GM13976 (cell line): ENCODE results near the gene AP3S1.

Experiments used
- DNase-seq: peaks from one replicate; pipeline ENCODE4 v3.0.0; 2012; ENCODE audit warnings: low spot score
- in situ Hi-C: fragments of 300-500 bp; cut with MboI; formaldehyde crosslinking; loops from one replicate; pipeline ENCODE4 v1.12.0; 2022; ENCODE audit warnings: low sequenced_read_pairs, mixed read lengths, inconsistent platforms; ENCODE audit not compliant: unreplicated experiment
- TF ChIP-seq, protein P1 (sequence below): IDR thresholded peaks from 2 replicates; pipeline ENCODE4 v1.5.1; 2012; ENCODE audit warnings: borderline replicate concordance, mild to moderate bottlenecking; ENCODE audit not compliant: insufficient read depth; ENCODE audit errors: extremely low read depth, missing control alignments, control extremely low read depth

AP3S1 gene

GRCh38 chr5:115841382-115842088 lies at the start of gene AP3S1, which contains the start of gene ATG12:
AP3S1 (plus strand) TSS chr5:115841935; CDS start chr5:115842038, 103 bp downstream.
ATG12 (minus strand) TSS chr5:115841565; CDS start chr5:115841552, 13 bp downstream.
- peak; percentile 90 for DNase-seq
- in situ Hi-C loops = loop anchor here (25.0 kb wide), 2 partner anchors 221 to 529 kb away; no protein-coding TSS in a partner anchor
- TF ChIP-seq, protein P1, sequence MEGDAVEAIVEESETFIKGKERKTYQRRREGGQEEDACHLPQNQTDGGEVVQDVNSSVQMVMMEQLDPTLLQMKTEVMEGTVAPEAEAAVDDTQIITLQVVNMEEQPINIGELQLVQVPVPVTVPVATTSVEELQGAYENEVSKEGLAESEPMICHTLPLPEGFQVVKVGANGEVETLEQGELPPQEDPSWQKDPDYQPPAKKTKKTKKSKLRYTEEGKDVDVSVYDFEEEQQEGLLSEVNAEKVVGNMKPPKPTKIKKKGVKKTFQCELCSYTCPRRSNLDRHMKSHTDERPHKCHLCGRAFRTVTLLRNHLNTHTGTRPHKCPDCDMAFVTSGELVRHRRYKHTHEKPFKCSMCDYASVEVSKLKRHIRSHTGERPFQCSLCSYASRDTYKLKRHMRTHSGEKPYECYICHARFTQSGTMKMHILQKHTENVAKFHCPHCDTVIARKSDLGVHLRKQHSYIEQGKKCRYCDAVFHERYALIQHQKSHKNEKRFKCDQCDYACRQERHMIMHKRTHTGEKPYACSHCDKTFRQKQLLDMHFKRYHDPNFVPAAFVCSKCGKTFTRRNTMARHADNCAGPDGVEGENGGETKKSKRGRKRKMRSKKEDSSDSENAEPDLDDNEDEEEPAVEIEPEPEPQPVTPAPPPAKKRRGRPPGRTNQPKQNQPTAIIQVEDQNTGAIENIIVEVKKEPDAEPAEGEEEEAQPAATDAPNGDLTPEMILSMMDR = no peak

GRCh38 chr5:115795700-115796099 lies 46.0 kb upstream of the AP3S1 start:
- in situ Hi-C loops = no loop called here
- TF ChIP-seq, protein P1 = no peak

DNA sequence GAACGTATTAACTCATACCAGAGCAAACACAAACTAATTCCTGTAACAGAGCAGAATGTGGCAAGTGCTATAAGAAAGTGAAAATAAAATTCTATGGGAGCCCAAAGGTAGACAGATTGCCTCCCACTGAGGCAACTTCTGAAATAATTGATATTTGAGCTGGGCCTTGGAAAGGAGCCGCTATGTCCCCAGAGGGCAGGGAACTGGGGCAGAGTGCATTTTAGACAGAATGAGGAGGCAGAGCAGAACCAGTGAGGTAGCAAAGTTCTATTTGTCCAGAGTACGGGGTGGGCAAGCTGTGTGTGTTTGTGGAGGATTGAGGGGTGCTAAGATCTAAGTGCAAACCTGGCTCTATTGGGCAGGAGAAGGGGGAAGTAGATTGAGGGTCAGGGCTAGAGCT lies 45.1 kb upstream of the AP3S1 start:
- TF ChIP-seq, protein P1 = no peak
- in situ Hi-C loops = no loop called here
- no peak for DNase-seq

More at GRCh38 chr5:115795700-115796099, 46.0 kb upstream of the AP3S1 start:
- DNase-seq = no peak

- no peak for DNase-seq
- TF ChIP-seq, protein P1 = no peak
- in situ Hi-C loops = no loop called here
Observed at GRCh38 chr5:115798252-115798651, 43.5 kb upstream of the AP3S1 start.

DNA sequence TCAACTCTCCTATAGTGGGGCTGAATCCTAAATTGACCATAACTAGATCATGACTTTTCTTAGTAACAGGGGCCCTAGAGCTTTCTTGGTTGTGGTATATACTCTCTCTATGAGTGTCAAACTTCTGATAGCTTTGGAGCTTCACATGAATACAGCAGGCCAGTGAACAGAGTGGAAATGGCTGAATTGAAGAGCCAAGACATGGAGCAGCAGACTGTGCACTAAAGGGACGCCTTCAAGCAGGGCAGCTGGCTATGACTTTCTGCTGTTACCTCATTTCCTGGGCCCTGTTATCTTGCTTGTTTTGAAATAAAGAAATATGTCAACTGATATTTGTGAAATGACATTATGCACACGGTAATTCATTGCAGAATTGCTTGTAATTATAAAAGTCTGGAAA lies 41.6 kb upstream of the AP3S1 start:
- DNase-seq = no peak
- in situ Hi-C loops = no loop called here
- TF ChIP-seq, protein P1 = no peak

DNA sequence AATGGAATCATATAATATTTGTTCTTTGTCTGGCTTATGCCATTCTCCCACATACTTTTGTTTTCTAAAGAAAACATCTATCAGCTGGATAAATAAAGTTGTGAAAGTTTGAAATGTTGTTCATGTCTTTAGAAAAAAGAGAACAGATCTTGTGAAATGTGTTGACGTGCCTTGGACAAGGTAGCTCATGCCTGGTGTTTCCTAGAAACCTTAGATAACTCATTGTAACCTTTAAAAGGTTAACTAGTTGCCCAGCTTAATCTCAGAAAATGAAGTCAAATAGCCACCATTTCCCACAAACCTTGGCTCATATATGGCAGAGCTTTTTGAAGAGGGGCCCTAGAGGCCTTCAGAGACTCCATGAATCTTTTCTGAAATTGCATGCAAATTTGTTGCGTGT lies 40.6 kb upstream of the AP3S1 start:
- DNase-seq = no peak
- TF ChIP-seq, protein P1 = no peak
- in situ Hi-C loops = no loop called here

GRCh38 chr5:115801984-115802383 lies 39.8 kb upstream of the AP3S1 start:
- in situ Hi-C loops = no loop called here
- no peak for DNase-seq
- TF ChIP-seq, protein P1 = no peak
